Fibroblast of skin of left biceps (primary cell): ENCODE measurements around the gene SUGT1.
"Not testable (repeated sequence)": the region's sequence is repeated elsewhere in the genome, so short reads cannot be mapped to it uniquely, and the experiment has no call there.

ENCODE experiments used
- DNase-seq, 2 experiments: peaks; one replicate each; pipeline ENCODE4 v3.0.0-alpha.2; 2013; ENCODE audit warnings: low read depth in 2 of 2

Gene SUGT1

GRCh38 chr13:52669677-52670076, 17.0 kb downstream of the SUGT1 start:
- DNase-seq = no peak

- no peak for DNase-seq
Observed at GRCh38 chr13:52670726-52671125, 18.1 kb downstream of the SUGT1 start.

GRCh38 chr13:52673465-52673864, 20.8 kb downstream of the SUGT1 start:
- no peak for DNase-seq

GRCh38 chr13:52677823-52678222, 25.2 kb downstream of the SUGT1 start:
- no peak for DNase-seq

- not testable (repeated sequence) for DNase-seq
Observed at GRCh38 chr13:52685806-52686205, 33.2 kb downstream of the SUGT1 start.

GRCh38 chr13:52686376-52686775, 33.7 kb downstream of the SUGT1 start:
- no peak for DNase-seq

GRCh38 chr13:52695856-52696255, 43.2 kb downstream of the SUGT1 start:
- DNase-seq = peak; percentile 6 to 9

GRCh38 chr13:52696566-52696965, 43.9 kb downstream of the SUGT1 start:
- DNase-seq = no peak

GRCh38 chr13:52701728-52702465, 49.3 kb downstream of the SUGT1 start:
- DNase-seq = no peak

GRCh38 chr13:52703482-52703881, 50.8 kb downstream of the SUGT1 start:
- DNase-seq = no peak

- no peak for DNase-seq
Observed at GRCh38 chr13:52706081-52706480, 53.4 kb downstream of the SUGT1 start.

GRCh38 chr13:52707375-52707774, 54.7 kb downstream of the SUGT1 start:
- DNase-seq = no peak

GRCh38 chr13:52708266-52708665, 55.6 kb downstream of the SUGT1 start:
- DNase-seq = not testable (repeated sequence)

- no peak for DNase-seq
Observed at GRCh38 chr13:52711286-52711685, 58.6 kb downstream of the SUGT1 start.

- no peak for DNase-seq
Observed at GRCh38 chr13:52712385-52712784, 59.7 kb downstream of the SUGT1 start.

GRCh38 chr13:52713894-52714293, 61.3 kb downstream of the SUGT1 start:
- DNase-seq = no peak

- DNase-seq = not testable (repeated sequence)
Observed at GRCh38 chr13:52720904-52721303, 68.3 kb downstream of the SUGT1 start.

GRCh38 chr13:52721356-52721755, 68.7 kb downstream of the SUGT1 start:
- DNase-seq = not testable (repeated sequence)

GRCh38 chr13:52723181-52723580, 70.5 kb downstream of the SUGT1 start:
- no peak for DNase-seq

GRCh38 chr13:52725302-52725701, 72.7 kb downstream of the SUGT1 start:
- DNase-seq = no peak

GRCh38 chr13:52726258-52726657, 73.6 kb downstream of the SUGT1 start:
- DNase-seq = no peak

GRCh38 chr13:52734075-52734623, 81.5 kb downstream of the SUGT1 start:
- no peak for DNase-seq

- DNase-seq = no peak
Observed at GRCh38 chr13:52736891-52737290, 84.3 kb downstream of the SUGT1 start.

GRCh38 chr13:52737451-52737850, 84.8 kb downstream of the SUGT1 start:
- DNase-seq = no peak
